ENCODE measurements around the gene ADGRA3.
"Not testable (repeated sequence)": the region's sequence is repeated elsewhere in the genome, so short reads cannot be mapped to it uniquely, and the experiment has no call there.

Gene ADGRA3

GRCh38 chr4:22477136-22477812 is 38.6 kb downstream of the ADGRA3 start:
- no peak for DNase-seq

- no peak for DNase-seq
Observed at GRCh38 chr4:22476011-22476410, 39.9 kb downstream of the ADGRA3 start.

GRCh38 chr4:22475311-22475646 is 40.6 kb downstream of the ADGRA3 start:
- DNase-seq, result not testable (repeated sequence)

- DNase-seq, result no peak
Observed at GRCh38 chr4:22474636-22475310, 41.1 kb downstream of the ADGRA3 start.

GRCh38 chr4:22473268-22473667 is 42.6 kb downstream of the ADGRA3 start:
- no peak for DNase-seq

GRCh38 chr4:22471999-22472461 is 43.8 kb downstream of the ADGRA3 start:
- DNase-seq, result no peak

- DNase-seq, result no peak
Observed at GRCh38 chr4:22471419-22471818, 44.4 kb downstream of the ADGRA3 start.

- no peak for DNase-seq
Observed at GRCh38 chr4:22466581-22466980, 49.3 kb downstream of the ADGRA3 start.

GRCh38 chr4:22465996-22466395 is 49.9 kb downstream of the ADGRA3 start:
- no peak for DNase-seq

- DNase-seq, result no peak
Observed at GRCh38 chr4:22465349-22465748, 50.5 kb downstream of the ADGRA3 start.

GRCh38 chr4:22463179-22463578 is 52.7 kb downstream of the ADGRA3 start:
- no peak for DNase-seq

- DNase-seq, result no peak
Observed at GRCh38 chr4:22462688-22463087, 53.2 kb downstream of the ADGRA3 start.

- no peak for DNase-seq
Observed at GRCh38 chr4:22460266-22460665, 55.6 kb downstream of the ADGRA3 start.

- DNase-seq, result no peak
Observed at GRCh38 chr4:22458098-22458497, 57.8 kb downstream of the ADGRA3 start.

- no peak for DNase-seq
Observed at GRCh38 chr4:22457348-22457747, 58.5 kb downstream of the ADGRA3 start.

- DNase-seq, result no peak
Observed at GRCh38 chr4:22456291-22456690, 59.6 kb downstream of the ADGRA3 start.

GRCh38 chr4:22454955-22455354 is 60.9 kb downstream of the ADGRA3 start:
- no peak for DNase-seq

GRCh38 chr4:22454216-22454838 is 61.5 kb downstream of the ADGRA3 start:
- DNase-seq, result no peak

- no peak for DNase-seq
Observed at GRCh38 chr4:22444813-22445212, 71.1 kb downstream of the ADGRA3 start.

- no peak for DNase-seq
Observed at GRCh38 chr4:22442956-22443355, 72.9 kb downstream of the ADGRA3 start.

- no peak for DNase-seq
Observed at GRCh38 chr4:22440999-22441398, 74.9 kb downstream of the ADGRA3 start.

GRCh38 chr4:22439947-22440346 is 75.9 kb downstream of the ADGRA3 start:
- no peak for DNase-seq

GRCh38 chr4:22435652-22436051 is 80.2 kb downstream of the ADGRA3 start:
- DNase-seq, result no peak

- DNase-seq, result no peak
Observed at GRCh38 chr4:22434895-22435294, 81.0 kb downstream of the ADGRA3 start.
